PC-3 (cell line): Measurements from ENCODE around the gene KHNYN. TPM values are rescaled to one million over a fixed set of nuclear protein-coding genes. Genes with fewer than 3 reads are reported as not detected.

ENCODE experiments used
- ATAC-seq: fragments of 200-7000 bp; cut with Tn5 transposase; 2 replicates; pipeline ENCODE4 v1.9.1; 2020; ENCODE audit warnings: mild to moderate bottlenecking, moderate library complexity
- BruUV-seq: library from RNA; stranded (reverse); fragments of 400-500 nt; replicated peaks from 2 replicates; lab custom pipeline; 2021; lab: Mats Ljungman, UMichigan
- CTCF ChIA-PET: fragments of 300-600 bp; sonication (Branson Sonifier 250); formaldehyde crosslinking; loops from one replicate; lab custom pipeline; 2022; ENCODE audit warnings: antibody characterized with exemption; lab: Charles Lee
- POLR2A ChIA-PET: fragments of 300-600 bp; sonication (Branson Sonifier 250); formaldehyde crosslinking; loops from one replicate; lab custom pipeline; 2022; ENCODE audit warnings: antibody characterized with exemption; ENCODE audit not compliant: unreplicated experiment; lab: Charles Lee
- DNase-seq: peaks from one replicate; pipeline ENCODE4 v3.0.0-alpha.2; 2015
- H2AFZ ChIP-seq: fragments of 300-600 bp; sonication (generic); 2 replicates; pipeline ENCODE4 v1.6.0; 2016; ENCODE audit warnings: antibody characterized with exemption, low read length
- H3F3A ChIP-seq: fragments of 300-600 bp; sonication (generic); one replicate; pipeline ENCODE4 v1.6.0; 2017; ENCODE audit warnings: antibody characterized with exemption, low read length, control low read depth, mild to moderate bottlenecking; ENCODE audit not compliant: unreplicated experiment
- H3K27ac ChIP-seq: fragments of 300-600 bp; sonication (generic); 2 replicates; pipeline ENCODE4 v1.5.1; 2016; ENCODE audit warnings: mild to moderate bottlenecking, low read length
- H3K27me3 ChIP-seq: fragments of 300-600 bp; sonication (generic); 2 replicates; pipeline ENCODE4 v1.6.1; 2016; ENCODE audit warnings: low read length, mixed read lengths
- H3K36me3 ChIP-seq: fragments of 300-600 bp; sonication (generic); 2 replicates; pipeline ENCODE4 v1.6.1; 2016; ENCODE audit warnings: low read depth, mixed run types, low read length, mixed read lengths
- H3K4me1 ChIP-seq: fragments of 300-600 bp; sonication (generic); 2 replicates; pipeline ENCODE4 v1.5.1; 2016; ENCODE audit warnings: low read length; ENCODE audit not compliant: insufficient read depth
- H3K4me2 ChIP-seq: fragments of 300-600 bp; sonication (generic); 2 replicates; pipeline ENCODE4 v1.6.0; 2016; ENCODE audit warnings: low read length
- H3K4me3 ChIP-seq: fragments of 300-600 bp; sonication (generic); 2 replicates; pipeline ENCODE4 v1.5.1; 2016; ENCODE audit warnings: mild to moderate bottlenecking, low read length, mixed read lengths
- H3K79me2 ChIP-seq: fragments of 300-600 bp; sonication (generic); 2 replicates; pipeline ENCODE4 v1.6.1; 2017; ENCODE audit warnings: low read length, mixed read lengths
- H3K9ac ChIP-seq: fragments of 300-600 bp; sonication (generic); 2 replicates; pipeline ENCODE4 v1.6.0; 2016; ENCODE audit warnings: mild to moderate bottlenecking, low read length
- H3K9me2 ChIP-seq: fragments of 300-600 bp; sonication (generic); replicated peaks from 2 replicates; pipeline ENCODE4 v1.6.1; 2016; ENCODE audit warnings: mixed run types, low read length, mixed read lengths
- H3K9me3 ChIP-seq: fragments of 300-600 bp; sonication (generic); 2 replicates; pipeline ENCODE4 v1.6.1; 2016; ENCODE audit warnings: low read length, mixed read lengths
- H4K20me1 ChIP-seq: fragments of 300-600 bp; sonication (generic); 2 replicates; pipeline ENCODE4 v1.6.1; 2016; ENCODE audit warnings: low read length, mixed read lengths
- CTCF ChIP-seq: fragments of 300-600 bp; sonication (generic); conservative IDR thresholded peaks from 2 replicates; pipeline ENCODE4 v1.5.1; 2017; ENCODE audit warnings: antibody characterized with exemption, low read depth, mild to moderate bottlenecking, low read length
- EZH2 ChIP-seq: fragments of 300-600 bp; sonication (generic); IDR thresholded peaks from one replicate; pipeline ENCODE4 v1.6.1; 2017; ENCODE audit warnings: antibody characterized with exemption, mild to moderate bottlenecking, low read length; ENCODE audit not compliant: unreplicated experiment
- EZH2phosphoT487 ChIP-seq: fragments of 300-600 bp; sonication (generic); IDR thresholded peaks from 2 replicates; pipeline ENCODE4 v1.6.1; 2018; ENCODE audit warnings: mild to moderate bottlenecking, antibody characterized with exemption, low read length, borderline replicate concordance
- intact Hi-C: fragments of 100-400 bp; cut with micrococcal nuclease; formaldehyde crosslinking; loops from 2 replicates; pipeline ENCODE4 v1.9.0; 2023
- total RNA-seq: library from RNA; depleted of rRNA; stranded (reverse); fragments of >200 nt; gene quantifications from 2 replicates; pipeline ENCODE4 v1.2.3, GENCODE V29; 2014

Gene KHNYN
- total RNA-seq, 1 experiment from 2014 or later: 51.6 TPM

GRCh38 chr14:24426150-24426911 is 3.4 kb upstream of the KHNYN start:
- CTCF ChIA-PET: no interaction called here

DNA sequence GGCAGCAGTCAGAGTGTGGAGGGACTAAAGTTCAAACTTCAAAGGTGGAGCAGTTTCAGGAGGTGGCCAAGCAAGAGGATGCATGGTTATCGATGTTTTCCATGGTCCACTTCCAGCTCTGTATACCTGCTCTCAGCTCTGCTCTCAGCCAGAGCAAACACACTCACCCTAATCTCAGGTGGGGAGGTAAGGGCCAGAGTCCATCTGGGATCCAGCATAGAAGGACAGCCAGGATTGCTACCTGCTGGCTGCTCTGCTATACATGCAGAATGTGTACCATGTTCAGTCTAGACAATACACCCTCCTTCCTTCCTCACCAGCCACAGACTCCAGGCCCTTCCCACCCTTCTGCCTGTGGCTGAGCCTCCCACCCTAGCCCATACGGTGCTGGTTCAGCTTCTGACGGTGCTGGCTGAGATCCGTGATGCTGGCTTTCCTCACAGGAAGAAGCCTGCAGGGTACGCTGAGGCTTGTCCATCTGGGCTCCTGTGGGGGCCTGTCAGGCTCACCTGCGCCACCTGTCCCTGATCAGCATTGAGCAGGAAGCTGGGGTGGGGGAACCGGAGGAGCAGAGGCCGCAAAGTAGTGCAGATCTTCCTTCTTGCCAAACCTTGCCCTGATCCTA is 2.7 kb upstream of the KHNYN start:
- H3K79me2 ChIP-seq: peaks cover 18% of the 10 kb centered on the region
- no peak overlapping the region for H3K9ac ChIP-seq
- no peaks in the 10 kb centered on the region for H3F3A ChIP-seq
- H3K36me3 ChIP-seq: no peaks in the 10 kb centered on the region
- no peak for TF ChIP-seq CTCF
- no peaks in the 10 kb centered on the region for H3K9me2 ChIP-seq
- H4K20me1 ChIP-seq: no peaks in the 10 kb centered on the region
- H3K4me2 ChIP-seq: no peak overlapping the region
- ChIA-PET CTCF (no interaction called here), POLR2A (no interaction called here)
- no peak overlapping the region for H2AFZ ChIP-seq
- no peaks in the 10 kb centered on the region for H3K9me3 ChIP-seq
- peaks cover 39% of the 10 kb centered on the region for H3K4me1 ChIP-seq
- BruUV-seq: no TSS peak
- no peak overlapping the region for H3K27ac ChIP-seq
- ATAC-seq (no peak), DNase-seq (no peak)
- intact Hi-C loops: no loop called here
- no peaks in the 10 kb centered on the region for H3K27me3 ChIP-seq
- no peak overlapping the region for H3K4me3 ChIP-seq

More at GRCh38 chr14:24426150-24426911, 3.4 kb upstream of the KHNYN start:
- intact Hi-C loops: no loop called here
- Histone ChIP-seq H3K9ac (no peak overlapping the region), H3K4me2 (peak overlapping the region; percentile 16; the same call in 1 of the 2 replicates), H4K20me1 (no peaks in the 10 kb centered on the region), H3K9me3 (no peaks in the 10 kb centered on the region), H3F3A (no peaks in the 10 kb centered on the region), H3K27me3 (no peaks in the 10 kb centered on the region), H2AFZ (no peak overlapping the region), H3K36me3 (no peaks in the 10 kb centered on the region), H3K79me2 (peaks cover 12% of the 10 kb centered on the region), H3K4me1 (peaks cover 33% of the 10 kb centered on the region), H3K9me2 (no peaks in the 10 kb centered on the region), H3K27ac (no peak overlapping the region; the same call in 1 of the 2 replicates), H3K4me3 (no peak overlapping the region)
- TF ChIP-seq CTCF (no peak), EZH2 (no peak), EZH2phosphoT487 (no peak)
- POLR2A ChIA-PET: no interaction called here
- peak; percentile 37 for DNase-seq
- no peak for ATAC-seq
- BruUV-seq: no TSS peak
